Measurements from ENCODE around the gene KANSL1. TPM values are rescaled to one million over a fixed set of nuclear protein-coding genes. Genes with fewer than 3 reads are reported as not detected.
"Not testable (repeated sequence)": the region's sequence is repeated elsewhere in the genome, so short reads cannot be mapped to it uniquely, and the experiment has no call there.

The KANSL1 gene, protein sequence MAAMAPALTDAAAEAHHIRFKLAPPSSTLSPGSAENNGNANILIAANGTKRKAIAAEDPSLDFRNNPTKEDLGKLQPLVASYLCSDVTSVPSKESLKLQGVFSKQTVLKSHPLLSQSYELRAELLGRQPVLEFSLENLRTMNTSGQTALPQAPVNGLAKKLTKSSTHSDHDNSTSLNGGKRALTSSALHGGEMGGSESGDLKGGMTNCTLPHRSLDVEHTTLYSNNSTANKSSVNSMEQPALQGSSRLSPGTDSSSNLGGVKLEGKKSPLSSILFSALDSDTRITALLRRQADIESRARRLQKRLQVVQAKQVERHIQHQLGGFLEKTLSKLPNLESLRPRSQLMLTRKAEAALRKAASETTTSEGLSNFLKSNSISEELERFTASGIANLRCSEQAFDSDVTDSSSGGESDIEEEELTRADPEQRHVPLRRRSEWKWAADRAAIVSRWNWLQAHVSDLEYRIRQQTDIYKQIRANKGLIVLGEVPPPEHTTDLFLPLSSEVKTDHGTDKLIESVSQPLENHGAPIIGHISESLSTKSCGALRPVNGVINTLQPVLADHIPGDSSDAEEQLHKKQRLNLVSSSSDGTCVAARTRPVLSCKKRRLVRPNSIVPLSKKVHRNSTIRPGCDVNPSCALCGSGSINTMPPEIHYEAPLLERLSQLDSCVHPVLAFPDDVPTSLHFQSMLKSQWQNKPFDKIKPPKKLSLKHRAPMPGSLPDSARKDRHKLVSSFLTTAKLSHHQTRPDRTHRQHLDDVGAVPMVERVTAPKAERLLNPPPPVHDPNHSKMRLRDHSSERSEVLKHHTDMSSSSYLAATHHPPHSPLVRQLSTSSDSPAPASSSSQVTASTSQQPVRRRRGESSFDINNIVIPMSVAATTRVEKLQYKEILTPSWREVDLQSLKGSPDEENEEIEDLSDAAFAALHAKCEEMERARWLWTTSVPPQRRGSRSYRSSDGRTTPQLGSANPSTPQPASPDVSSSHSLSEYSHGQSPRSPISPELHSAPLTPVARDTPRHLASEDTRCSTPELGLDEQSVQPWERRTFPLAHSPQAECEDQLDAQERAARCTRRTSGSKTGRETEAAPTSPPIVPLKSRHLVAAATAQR (N-terminal part only)
- total RNA-seq, result 19.3 and 25.2 TPM in 2 replicates
- 15.4 TPM for polyA plus RNA-seq (2012)

GRCh38 chr17:46193151-46193625 lies at the start of gene KANSL1:
Gene KANSL1 (minus strand): TSS chr17:46193429. CDS start chr17:46172143, 21,286 bp downstream.
- DNase-seq (ENCODE audit: low read depth), result peak; percentile 91

DNA sequence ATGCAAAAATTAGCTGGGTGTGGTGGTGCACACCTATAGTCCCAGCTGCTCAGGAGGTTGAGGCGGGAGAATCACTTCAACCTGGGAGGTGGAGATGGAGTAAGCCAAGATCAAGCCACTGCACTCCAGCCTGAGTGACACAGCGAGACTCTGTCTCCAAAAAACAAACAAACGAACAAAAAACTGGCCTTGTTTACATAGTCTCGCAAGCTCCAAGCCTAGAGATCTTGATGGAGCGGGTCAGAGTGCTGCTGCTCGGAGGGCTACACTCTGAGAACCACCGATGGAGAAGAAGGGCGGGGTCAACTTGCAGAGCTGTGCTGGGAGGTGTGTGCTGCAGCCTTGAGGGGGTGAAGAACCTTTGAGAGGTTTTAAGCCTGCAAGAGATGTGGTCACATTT lies 38.1 kb upstream of the KANSL1 start:
- not testable (repeated sequence) for DNase-seq (ENCODE audit: low read depth)

GRCh38 chr17:46225274-46225794 lies 32.1 kb upstream of the KANSL1 start:
- DNase-seq (ENCODE audit: low read depth), result peak; percentile 91

- DNase-seq (ENCODE audit: low read depth), result not testable (repeated sequence)
These were observed 31.6 kb upstream of the KANSL1 start for GRCh38 chr17:46224864-46225263.

DNA sequence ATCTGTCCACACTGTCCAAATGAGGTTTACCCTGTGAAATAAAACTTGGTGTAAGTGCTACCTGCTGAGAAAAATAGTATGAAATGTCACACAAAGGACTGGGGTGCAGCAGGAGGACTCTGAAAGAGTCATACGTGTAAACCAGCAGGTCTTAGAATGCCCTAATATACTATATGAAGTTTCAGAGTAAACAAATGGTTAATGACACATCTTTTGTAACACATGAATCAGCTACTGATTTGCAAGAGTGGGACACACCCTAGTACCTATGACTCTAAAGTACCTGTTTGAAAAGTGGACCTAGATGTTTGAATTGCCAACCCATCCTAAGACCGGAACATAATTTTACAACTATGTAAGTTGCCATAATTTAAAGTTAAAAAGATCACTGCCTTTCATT lies 29.8 kb upstream of the KANSL1 start:
- not testable (repeated sequence) for DNase-seq (ENCODE audit: low read depth)

GRCh38 chr17:46216682-46217081 lies 23.5 kb upstream of the KANSL1 start:
- no peak for DNase-seq (ENCODE audit: low read depth)

DNA sequence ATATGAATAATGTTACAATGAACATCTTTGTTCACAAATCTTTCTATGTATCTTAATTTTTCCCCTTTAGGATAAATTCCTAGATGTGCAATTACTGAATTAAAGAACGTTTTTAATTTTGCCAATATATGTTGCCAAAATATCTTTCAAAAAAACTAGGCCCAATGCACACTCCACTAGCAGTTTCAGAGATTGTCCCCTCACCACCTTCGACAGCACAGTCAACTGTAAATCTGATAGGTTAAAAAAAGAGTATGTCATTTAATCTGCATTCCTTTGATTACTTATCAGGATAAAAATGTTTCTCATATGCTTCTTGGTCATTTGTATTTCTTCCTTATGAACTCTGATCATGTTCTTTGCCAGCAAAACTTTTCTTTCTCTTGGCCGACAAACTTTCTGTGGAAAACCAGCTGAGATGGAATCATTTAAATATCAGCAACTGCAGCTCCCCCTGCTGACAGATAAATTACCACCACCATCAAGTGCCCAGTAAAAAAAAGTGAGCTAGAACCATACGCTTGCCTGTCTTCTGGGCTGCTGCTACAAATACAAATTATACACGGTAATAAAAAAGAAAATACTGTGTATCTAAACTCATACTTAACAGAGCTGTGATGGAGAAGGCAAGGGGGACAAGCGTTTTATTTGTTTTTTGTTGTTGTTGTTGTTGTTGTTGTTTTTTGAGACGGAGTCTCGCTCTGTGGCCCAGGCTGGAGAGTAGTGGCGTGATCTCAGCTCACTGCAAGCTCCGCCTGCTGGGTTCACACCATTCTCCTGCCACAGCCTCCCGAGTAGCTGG lies 19.6 kb upstream of the KANSL1 start:
- peak; percentile 73 for DNase-seq (ENCODE audit: low read depth)

DNA sequence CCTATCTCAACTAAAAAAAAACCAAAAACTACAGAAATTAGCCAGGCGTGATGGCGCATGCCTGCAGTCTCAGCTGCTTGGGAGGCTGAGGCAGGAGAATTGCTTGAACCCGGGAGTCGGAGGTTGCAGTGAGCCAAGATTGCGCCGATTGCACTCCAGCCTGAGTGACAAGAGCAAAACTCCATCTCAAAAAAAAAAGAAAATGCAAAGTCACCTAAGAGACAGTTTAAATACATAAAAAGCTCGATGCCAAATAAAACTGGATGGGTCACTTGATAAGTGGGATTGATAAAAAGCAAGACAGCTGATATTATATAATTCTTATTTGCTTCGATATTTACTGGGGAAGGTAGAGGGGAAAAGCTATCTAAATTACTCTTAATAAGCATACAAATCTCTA lies 15.8 kb upstream of the KANSL1 start:
- no peak for DNase-seq (ENCODE audit: low read depth)

DNA sequence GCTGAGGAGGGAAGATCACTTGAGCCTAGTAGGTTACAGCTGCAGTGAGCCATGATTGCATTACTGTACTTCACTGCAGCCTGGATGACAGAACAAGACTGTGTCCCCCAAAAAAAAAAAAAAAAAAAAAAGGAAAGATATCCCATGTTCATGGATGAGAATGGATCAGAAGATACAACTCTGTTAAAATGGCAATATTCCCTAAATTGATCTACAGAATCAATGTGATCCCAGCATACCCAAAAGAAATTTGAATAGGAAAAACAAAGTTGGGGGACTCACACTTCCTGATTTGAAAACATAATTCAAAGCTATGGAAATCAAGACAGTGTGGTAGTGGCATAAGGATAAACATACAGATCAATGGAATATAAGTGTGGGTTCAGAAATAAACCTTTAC lies 12.7 kb upstream of the KANSL1 start:
- DNase-seq (ENCODE audit: low read depth), result no peak

DNA sequence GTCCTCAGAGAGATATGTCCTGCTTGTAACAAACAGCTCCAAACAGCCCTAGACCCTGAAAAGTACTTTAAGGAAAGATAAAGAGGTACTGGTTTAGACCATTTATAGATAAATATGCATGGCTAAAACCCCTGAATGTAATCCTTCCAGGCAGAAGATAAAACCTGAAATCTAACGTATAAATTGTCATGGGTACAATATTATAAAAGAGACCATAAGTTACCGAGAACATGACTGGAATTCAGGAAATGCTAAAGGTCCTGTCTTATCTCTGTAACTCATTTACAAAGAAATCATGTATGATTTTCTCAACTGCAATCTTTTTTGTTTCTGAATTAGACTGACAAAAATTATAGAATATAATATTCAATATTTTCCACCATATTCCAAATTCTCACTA lies 9.2 kb upstream of the KANSL1 start:
- DNase-seq (ENCODE audit: low read depth), result no peak

DNA sequence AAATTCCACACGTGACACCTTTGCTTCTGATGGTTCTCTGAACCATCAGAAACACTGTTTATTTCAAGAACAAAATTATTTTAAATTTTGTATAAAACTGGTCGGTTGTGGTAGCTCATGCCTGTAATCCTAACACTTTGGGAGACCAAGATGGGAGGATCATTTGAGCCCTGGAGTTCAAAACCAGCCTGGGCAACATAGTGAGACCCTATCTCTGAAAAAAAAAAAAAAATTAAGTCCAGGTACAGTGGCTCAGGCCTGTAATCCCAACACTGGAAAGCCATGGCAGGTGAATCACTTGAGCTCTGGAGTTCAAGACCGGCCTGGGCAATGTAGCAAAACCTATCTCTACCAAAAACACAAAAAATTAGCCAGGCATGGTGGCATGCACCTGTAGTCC lies 8.3 kb upstream of the KANSL1 start:
- no peak for DNase-seq (ENCODE audit: low read depth)

DNA sequence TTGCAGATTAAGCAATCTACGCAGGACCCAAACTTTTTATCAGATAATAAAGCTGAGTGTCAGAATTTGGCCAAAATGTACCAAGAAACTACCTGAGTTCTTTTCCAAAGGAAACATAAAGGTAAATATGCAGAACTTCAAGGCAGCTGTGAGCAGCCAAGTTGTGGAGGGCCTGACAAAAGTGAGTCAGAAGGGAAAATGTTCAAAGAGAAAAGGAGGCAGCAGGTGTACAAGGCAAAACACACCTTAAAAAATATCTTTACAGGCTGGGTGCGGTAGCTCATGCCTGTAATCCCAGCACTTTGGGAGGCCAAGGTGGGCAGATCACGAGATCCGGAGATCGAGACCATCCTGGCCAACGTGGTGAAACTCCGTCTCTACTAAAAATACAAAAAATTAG lies 7.0 kb upstream of the KANSL1 start:
- DNase-seq (ENCODE audit: low read depth), result no peak

GRCh38 chr17:46199379-46199778 lies 6.2 kb upstream of the KANSL1 start:
- no peak for DNase-seq (ENCODE audit: low read depth)

DNA sequence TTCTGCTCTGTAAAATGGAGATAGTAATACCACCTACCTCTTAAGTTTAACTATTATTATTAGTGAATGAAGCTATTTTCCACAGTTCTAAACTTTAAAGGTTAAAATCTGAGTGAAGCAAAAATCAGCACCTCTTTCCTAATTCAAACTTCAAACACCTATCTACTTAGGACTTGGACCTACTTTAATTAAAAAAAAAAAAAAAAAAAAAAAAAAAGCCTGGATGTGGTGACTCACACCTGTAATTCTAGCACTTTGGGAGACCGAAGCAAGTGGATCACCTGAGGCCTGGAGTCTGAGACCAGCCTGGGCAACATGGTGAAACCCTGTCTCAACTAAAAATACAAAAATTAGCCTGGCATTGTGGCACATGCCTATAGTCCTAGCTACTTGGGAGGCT lies 5.0 kb upstream of the KANSL1 start:
- DNase-seq (ENCODE audit: low read depth), result no peak

DNA sequence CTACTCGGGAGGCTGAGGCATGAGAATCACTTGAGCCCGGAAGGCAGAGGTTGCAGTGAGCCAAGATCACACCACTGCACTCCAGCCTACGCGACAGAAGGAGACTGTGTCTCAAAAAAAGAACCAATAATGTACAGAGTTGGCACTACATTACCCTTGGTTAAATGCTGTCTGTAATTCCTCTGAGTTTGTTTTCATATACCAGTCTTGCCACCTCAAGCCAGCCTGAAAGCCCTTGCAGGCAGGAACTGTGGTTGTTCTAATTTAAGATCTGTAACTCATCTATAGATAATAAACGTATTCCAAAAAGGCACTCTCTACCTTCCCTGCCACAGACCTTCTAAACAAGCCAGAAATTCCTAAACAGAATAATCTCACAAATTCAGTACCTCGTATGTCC lies 4.3 kb upstream of the KANSL1 start:
- DNase-seq (ENCODE audit: low read depth), result no peak

GRCh38 chr17:46195939-46196716 lies 2.9 kb upstream of the KANSL1 start:
- DNase-seq (ENCODE audit: low read depth), result no peak

DNA sequence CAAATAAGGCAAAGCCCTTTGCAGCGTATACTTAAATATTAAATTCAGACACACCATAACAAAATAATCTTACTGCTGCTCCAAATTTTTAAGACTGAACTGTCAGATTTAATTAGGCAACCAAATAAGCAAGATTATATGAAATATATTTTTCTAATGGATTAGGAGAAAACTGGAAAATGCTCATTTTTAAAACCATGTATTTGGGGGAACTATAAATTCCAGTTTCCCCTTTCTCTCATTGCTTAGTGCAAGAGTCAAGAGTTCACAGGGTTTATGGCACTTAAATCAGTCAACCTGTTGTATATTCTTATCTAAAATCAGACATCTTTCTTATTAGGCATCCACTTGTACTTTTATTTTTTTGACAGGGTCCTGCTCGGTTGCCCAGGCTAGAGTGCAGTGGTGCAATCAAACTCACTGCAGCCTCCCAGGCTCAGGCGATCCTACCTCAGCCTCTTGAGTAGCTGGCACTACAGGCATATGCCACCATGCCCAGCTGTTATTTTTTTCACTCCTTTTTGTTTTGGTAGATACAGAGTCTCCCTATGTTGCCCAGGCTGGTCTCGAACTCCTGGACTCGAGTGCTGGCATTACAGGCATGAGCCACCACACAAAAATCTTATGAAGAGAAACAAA lies 2.1 kb upstream of the KANSL1 start:
- no peak for DNase-seq (ENCODE audit: low read depth)

DNA sequence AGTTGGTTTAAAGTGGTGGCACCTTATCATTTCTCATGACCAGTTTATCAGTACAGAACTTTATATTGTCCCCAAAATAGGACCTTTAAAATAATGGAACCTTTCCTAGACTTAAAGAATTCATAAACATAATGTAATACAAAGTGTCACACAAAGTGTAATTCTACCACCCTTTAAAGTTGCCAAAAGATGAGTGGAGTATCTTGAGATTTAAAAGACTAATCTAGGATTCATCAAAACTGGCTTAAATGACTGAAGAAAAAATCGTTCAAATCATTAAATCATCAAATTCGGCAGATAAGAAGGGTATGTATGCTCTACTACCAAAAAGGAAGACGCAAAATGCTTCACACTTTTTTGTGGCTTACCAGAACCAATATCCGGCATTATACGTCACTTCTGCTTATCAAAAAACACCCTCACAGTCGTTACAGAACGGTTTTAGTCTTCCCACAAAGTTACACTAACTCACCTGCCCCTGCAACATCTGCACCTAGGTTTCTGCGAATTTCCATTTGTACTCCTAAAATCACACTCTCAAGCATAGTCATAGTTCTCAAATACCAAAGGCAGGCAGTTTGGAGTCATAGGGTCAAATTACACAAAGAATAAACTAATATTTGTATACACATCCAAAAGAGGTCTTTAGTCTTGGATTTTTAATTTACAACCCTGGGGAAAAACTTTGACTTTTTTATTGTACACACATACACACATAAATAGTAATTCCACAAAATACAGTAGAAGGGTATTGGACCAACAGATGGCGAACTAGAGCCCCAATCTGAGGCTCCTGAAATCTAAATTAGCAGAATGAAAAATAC lies 1.4 kb upstream of the KANSL1 start:
- DNase-seq (ENCODE audit: low read depth), result peak; percentile 52
